AG08396 (cell line): ENCODE results near the gene MRPL1.
"Not testable (repeated sequence)": the region's sequence is repeated elsewhere in the genome, so short reads cannot be mapped to it uniquely, and the experiment has no call there.

Source experiments
- DNase-seq: peaks from one replicate; pipeline ENCODE4 v3.0.0; 2012; ENCODE audit warnings: low spot score, mixed read lengths

Gene MRPL1

GRCh38 chr4:77982900-77983540 is 120.4 kb downstream of the MRPL1 start:
- not testable (repeated sequence) for DNase-seq

GRCh38 chr4:77983612-77984311 is 121.1 kb downstream of the MRPL1 start:
- DNase-seq: not testable (repeated sequence)

GRCh38 chr4:77989968-77990367 is 127.3 kb downstream of the MRPL1 start:
- no peak for DNase-seq

- no peak for DNase-seq
Observed at GRCh38 chr4:77990456-77990855, 127.8 kb downstream of the MRPL1 start.

- no peak for DNase-seq
Observed at GRCh38 chr4:77990904-77991358, 128.3 kb downstream of the MRPL1 start.

- no peak for DNase-seq
Observed at GRCh38 chr4:77992581-77992980, 130.0 kb downstream of the MRPL1 start.

- peak; percentile 47 for DNase-seq
Observed at GRCh38 chr4:77994194-77994721, 131.6 kb downstream of the MRPL1 start.

- DNase-seq: no peak
Observed at GRCh38 chr4:77996076-77996475, 133.4 kb downstream of the MRPL1 start.

GRCh38 chr4:78001531-78001930 is 138.9 kb downstream of the MRPL1 start:
- no peak for DNase-seq

GRCh38 chr4:78002260-78002659 is 139.6 kb downstream of the MRPL1 start:
- DNase-seq: no peak
